ENCODE results near the gene S100A2. TPM values are rescaled to one million over a fixed set of nuclear protein-coding genes. Genes with fewer than 3 reads are reported as not detected.

The S100A2 gene
- total RNA-seq, 1 experiment from 2014 or later = 4.5 TPM

GRCh38 chr1:153553830-153554541 lies 11.7 kb downstream of the S100A2 start:
- H3K36me3 ChIP-seq (ENCODE audit: insufficient read depth, low read length, poor library complexity, severe bottlenecking) = no peaks in the 10 kb centered on the region
- no peaks in the 10 kb centered on the region for H3K9me3 ChIP-seq (ENCODE audit: low read depth, low read length, poor library complexity, severe bottlenecking)
- H3K27me3 ChIP-seq (replicated peaks; ENCODE audit: insufficient read depth, low read depth, low read length, poor library complexity) = no peaks in the 10 kb centered on the region
- no peak overlapping the region for H3K27ac ChIP-seq (ENCODE audit: low read depth, low read length, poor library complexity, severe bottlenecking)
- no peak for DNase-seq (ENCODE audit: low spot score)
- intact Hi-C loops (cut with micrococcal nuclease; ENCODE audit: unreplicated experiment) = no loop called here
- BruUV-seq (replicated peaks) = no TSS peak
- no peak overlapping the region for H3K4me3 ChIP-seq (ENCODE audit: low read depth, low read length, poor library complexity, severe bottlenecking)
- TF ChIP-seq EZH2 (IDR thresholded peaks at IDR 0.05; ENCODE audit: borderline replicate concordance, low read depth, low read length, poor library complexity, severe bottlenecking) (no peak), CTCF (conservative IDR thresholded peaks at IDR 0.05; ENCODE audit: low read depth, low read length) (no peak)
- H3K4me1 ChIP-seq (ENCODE audit: insufficient read depth, low read length, poor library complexity, severe bottlenecking) = no peaks in the 10 kb centered on the region
- POLR2A ChIA-PET (ENCODE audit: low non-redundant PET) = no interaction called here
- CTCF ChIA-PET = interaction anchor here (0.6 kb wide), 1 partner anchor 69 kb away, joined by 5 read pairs; no protein-coding TSS in a partner anchor

GRCh38 chr1:153553096-153553495 lies 12.5 kb downstream of the S100A2 start:
- intact Hi-C loops (cut with micrococcal nuclease; ENCODE audit: unreplicated experiment) = no loop called here
- TF ChIP-seq CTCF (conservative IDR thresholded peaks at IDR 0.05; ENCODE audit: low read depth, low read length) = no peak
- no peak for TF ChIP-seq EZH2 (IDR thresholded peaks at IDR 0.05; ENCODE audit: borderline replicate concordance, low read depth, low read length, poor library complexity, severe bottlenecking)
- Histone ChIP-seq H3K4me3 (ENCODE audit: low read depth, low read length, poor library complexity, severe bottlenecking) (no peak overlapping the region), H3K27me3 (replicated peaks; ENCODE audit: insufficient read depth, low read depth, low read length, poor library complexity) (no peaks in the 10 kb centered on the region), H3K4me1 (ENCODE audit: insufficient read depth, low read length, poor library complexity, severe bottlenecking) (no peaks in the 10 kb centered on the region), H3K9me3 (ENCODE audit: low read depth, low read length, poor library complexity, severe bottlenecking) (no peaks in the 10 kb centered on the region), H3K27ac (ENCODE audit: low read depth, low read length, poor library complexity, severe bottlenecking) (no peak overlapping the region), H3K36me3 (ENCODE audit: insufficient read depth, low read length, poor library complexity, severe bottlenecking) (no peaks in the 10 kb centered on the region)
- no TSS peak for BruUV-seq (replicated peaks)
- ChIA-PET CTCF (interaction anchor here (0.5 kb wide), 1 partner anchor 268 kb away, joined by 5 read pairs; no protein-coding TSS in a partner anchor), POLR2A (ENCODE audit: low non-redundant PET) (no interaction called here)
- DNase-seq (ENCODE audit: low spot score) = no peak

GRCh38 chr1:153552335-153552734 lies 13.3 kb downstream of the S100A2 start:
- Histone ChIP-seq H3K27me3 (replicated peaks; ENCODE audit: insufficient read depth, low read depth, low read length, poor library complexity) (no peaks in the 10 kb centered on the region), H3K4me1 (ENCODE audit: insufficient read depth, low read length, poor library complexity, severe bottlenecking) (peaks cover 4% of the 10 kb centered on the region), H3K4me3 (ENCODE audit: low read depth, low read length, poor library complexity, severe bottlenecking) (no peak overlapping the region), H3K9me3 (ENCODE audit: low read depth, low read length, poor library complexity, severe bottlenecking) (no peaks in the 10 kb centered on the region), H3K36me3 (ENCODE audit: insufficient read depth, low read length, poor library complexity, severe bottlenecking) (no peaks in the 10 kb centered on the region), H3K27ac (ENCODE audit: low read depth, low read length, poor library complexity, severe bottlenecking) (no peak overlapping the region)
- BruUV-seq (replicated peaks) = no TSS peak
- TF ChIP-seq CTCF (conservative IDR thresholded peaks at IDR 0.05; ENCODE audit: low read depth, low read length) (no peak), EZH2 (IDR thresholded peaks at IDR 0.05; ENCODE audit: borderline replicate concordance, low read depth, low read length, poor library complexity, severe bottlenecking) (no peak)
- intact Hi-C loops (cut with micrococcal nuclease; ENCODE audit: unreplicated experiment) = no loop called here
- ChIA-PET CTCF (interaction anchor here (0.5 kb wide), 1 partner anchor 268 kb away, joined by 5 read pairs; no protein-coding TSS in a partner anchor), POLR2A (ENCODE audit: low non-redundant PET) (no interaction called here)
- DNase-seq (ENCODE audit: low spot score) = no peak

Data from A673 (cell line).